Upper lobe of left lung (tissue), 4 donors: ENCODE data around the gene HS3ST6.

Experiments used
- EP300 ChIP-seq, 4 donors: sonication (generic); formaldehyde crosslinking; IDR thresholded peaks; one replicate each; pipeline ENCODE4 v1.5.1; 2017; ENCODE audit warnings: antibody characterized with exemption in 4 of 4, control low read depth in 2 of 4
- POLR2A ChIP-seq, 4 donors: fragments of 450-650 bp; IDR thresholded peaks; one replicate each; pipeline ENCODE4 v1.5.1; 2016 to 2017; ENCODE audit warnings: antibody characterized with exemption in 4 of 4, mild to moderate bottlenecking in 2 of 4
- POLR2AphosphoS5 ChIP-seq, 2 donors: sonication (generic); formaldehyde crosslinking; IDR thresholded peaks; one replicate each; pipeline ENCODE4 v1.5.1; 2017; ENCODE audit warnings: antibody characterized with exemption in 2 of 2
- TF ChIP-seq, protein P1 (sequence below), 6 experiments: fragments of 450-650 bp in 4 of 6; fragments of 200-600 bp in 2 of 6; sonication (generic) in 2 of 6; IDR thresholded peaks; one replicate each; pipeline ENCODE4 v1.5.1; 2016 to 2019; ENCODE audit warnings: antibody characterized with exemption in 6 of 6

DNA sequence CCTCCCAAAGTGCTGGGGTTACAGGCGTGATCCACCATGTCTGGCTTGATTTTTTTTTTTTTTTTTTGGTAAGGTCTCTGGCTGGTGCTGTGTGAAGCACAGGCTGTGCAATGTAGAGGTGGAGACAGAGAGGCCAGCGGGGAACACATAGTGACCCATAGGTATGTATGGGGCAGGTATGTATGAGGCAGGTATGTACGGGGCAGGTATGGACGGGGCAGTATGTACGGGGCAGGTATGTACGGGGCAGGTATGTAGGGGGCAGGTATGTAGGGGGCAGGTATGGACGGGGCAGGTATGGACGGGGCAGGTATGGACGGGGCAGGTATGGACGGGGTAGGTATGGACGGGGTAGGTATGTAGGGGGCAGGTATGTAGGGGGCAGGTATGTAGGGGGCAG lies 31.3 kb upstream of the HS3ST6 start:
- TF ChIP-seq, protein P1, sequence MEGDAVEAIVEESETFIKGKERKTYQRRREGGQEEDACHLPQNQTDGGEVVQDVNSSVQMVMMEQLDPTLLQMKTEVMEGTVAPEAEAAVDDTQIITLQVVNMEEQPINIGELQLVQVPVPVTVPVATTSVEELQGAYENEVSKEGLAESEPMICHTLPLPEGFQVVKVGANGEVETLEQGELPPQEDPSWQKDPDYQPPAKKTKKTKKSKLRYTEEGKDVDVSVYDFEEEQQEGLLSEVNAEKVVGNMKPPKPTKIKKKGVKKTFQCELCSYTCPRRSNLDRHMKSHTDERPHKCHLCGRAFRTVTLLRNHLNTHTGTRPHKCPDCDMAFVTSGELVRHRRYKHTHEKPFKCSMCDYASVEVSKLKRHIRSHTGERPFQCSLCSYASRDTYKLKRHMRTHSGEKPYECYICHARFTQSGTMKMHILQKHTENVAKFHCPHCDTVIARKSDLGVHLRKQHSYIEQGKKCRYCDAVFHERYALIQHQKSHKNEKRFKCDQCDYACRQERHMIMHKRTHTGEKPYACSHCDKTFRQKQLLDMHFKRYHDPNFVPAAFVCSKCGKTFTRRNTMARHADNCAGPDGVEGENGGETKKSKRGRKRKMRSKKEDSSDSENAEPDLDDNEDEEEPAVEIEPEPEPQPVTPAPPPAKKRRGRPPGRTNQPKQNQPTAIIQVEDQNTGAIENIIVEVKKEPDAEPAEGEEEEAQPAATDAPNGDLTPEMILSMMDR (IDR thresholded peaks at IDR 0.05), result no peak
- TF ChIP-seq POLR2AphosphoS5 (IDR thresholded peaks at IDR 0.05), result no peak
- TF ChIP-seq POLR2A (IDR thresholded peaks at IDR 0.05), result no peak
- no peak for TF ChIP-seq EP300 (IDR thresholded peaks at IDR 0.05)
